Measurements from ENCODE around the gene PDZD8. TPM values are rescaled to one million over a fixed set of nuclear protein-coding genes. Genes with fewer than 3 reads are reported as not detected.
"Not testable (repeated sequence)": the region's sequence is repeated elsewhere in the genome, so short reads cannot be mapped to it uniquely, and the experiment has no call there.

Gene PDZD8
- total RNA-seq, 8 experiments from 2014 or later = 10.0 to 62.1 (median 18.3) TPM

DNA sequence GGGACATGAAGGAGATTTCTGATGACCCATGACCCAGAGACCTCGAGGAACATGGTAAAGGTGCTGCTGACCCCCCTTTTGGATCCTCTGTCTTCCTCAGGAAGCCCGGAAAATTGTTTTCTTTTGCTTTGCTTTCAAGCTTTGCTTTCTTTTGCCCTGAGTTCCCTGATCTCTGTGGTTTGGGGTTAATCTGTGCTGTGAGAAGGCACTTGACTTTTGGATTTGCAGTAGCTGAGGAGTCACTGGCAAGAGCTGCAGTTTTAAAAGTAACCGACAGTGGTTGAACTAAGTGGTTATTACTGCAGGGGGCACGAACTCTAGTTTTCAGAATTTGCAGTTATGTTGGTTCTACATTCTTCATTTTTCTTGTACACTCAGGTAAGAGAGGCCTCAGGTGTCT, 53.0 kb downstream of the PDZD8 start:
- WGBS, 10 experiments = 59 to 100% (median 80%) methylated on average over 2 to 4 of the region's 4 CpGs; no CpG with 5 or more reads in 1 of the 10 experiments
- in situ Hi-C loops (cut with MboI; ENCODE audit: low pct_unique_long_range_greater_than_20kb in 2 of 9, low sequenced_read_pairs in 9 of 9, unreplicated experiment in 9 of 9) = loop anchor here in 3 of 9 experiments (25.0 kb wide), 1 partner anchor 110 kb away; no protein-coding TSS in a partner anchor
- H3K4me3 ChIP-seq = no peak overlapping the region
- H3K27ac ChIP-seq = no peak overlapping the region
- no peak for ATAC-seq (replicated peaks in 6 of 8)
- no peaks in the 10 kb centered on the region for H3K4me1 ChIP-seq (replicated peaks in 1 of 2)

- in situ Hi-C loops (cut with MboI; ENCODE audit: low pct_unique_long_range_greater_than_20kb in 2 of 9, low sequenced_read_pairs in 9 of 9, unreplicated experiment in 9 of 9) = loop anchor here in 3 of 9 experiments (25.0 kb wide), 1 partner anchor 108 kb away; no protein-coding TSS in a partner anchor
- H3K27ac ChIP-seq = no peak overlapping the region
- WGBS, 10 experiments = 0 to 33% (median 9%) methylated on average over 1 of the region's 1 CpG; no CpG with 5 or more reads in 1 of the 10 experiments
- H3K4me1 ChIP-seq (replicated peaks in 1 of 2) = no peaks in the 10 kb centered on the region
- no peak overlapping the region for H3K4me3 ChIP-seq
- ATAC-seq (replicated peaks in 6 of 8) = peak in 1 of 8 experiments; percentile 21
Measured at GRCh38 chr10:117320050-117320665, 55.1 kb downstream of the PDZD8 start.

GRCh38 chr10:117318909-117319308, 56.3 kb downstream of the PDZD8 start:
- in situ Hi-C loops (cut with MboI; ENCODE audit: low pct_unique_long_range_greater_than_20kb in 2 of 9, low sequenced_read_pairs in 9 of 9, unreplicated experiment in 9 of 9) = loop anchor here in 4 of 9 experiments (10.0 to 25.0 kb wide), 2 partner anchors 104 to 107 kb away; no protein-coding TSS in a partner anchor
- ATAC-seq (replicated peaks in 6 of 8) = no peak
- Histone ChIP-seq H3K27ac (no peak overlapping the region), H3K4me1 (replicated peaks in 1 of 2) (no peaks in the 10 kb centered on the region), H3K4me3 (no peak overlapping the region)

DNA sequence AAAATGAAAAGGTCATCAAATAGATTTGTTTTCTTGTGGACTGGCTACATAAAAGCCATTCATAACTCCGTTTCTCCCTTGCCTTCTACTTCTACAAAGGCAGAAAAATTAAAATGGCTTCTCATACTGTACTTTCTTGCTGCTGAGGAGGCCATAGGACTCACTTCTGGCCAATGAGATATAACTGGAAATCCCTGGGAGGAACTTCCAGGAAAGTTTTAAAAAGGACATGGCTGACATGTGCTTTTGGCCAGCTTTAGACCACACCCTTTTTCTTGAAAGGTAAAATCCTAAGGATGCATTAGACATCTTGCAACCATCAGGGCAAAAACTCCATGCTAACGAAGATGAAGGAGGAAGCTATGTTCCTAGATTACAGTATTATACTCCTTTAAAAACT, 58.5 kb downstream of the PDZD8 start:
- H3K4me1 ChIP-seq (replicated peaks in 1 of 2) = no peaks in the 10 kb centered on the region
- WGBS, 10 experiments = 90 to 100% (median 100%) methylated on average over 1 to 2 of the region's 2 CpGs
- no peak overlapping the region for H3K27ac ChIP-seq
- no peak overlapping the region for H3K4me3 ChIP-seq
- in situ Hi-C loops (cut with MboI; ENCODE audit: low pct_unique_long_range_greater_than_20kb in 2 of 9, low sequenced_read_pairs in 9 of 9, unreplicated experiment in 9 of 9) = loop anchor here in 4 of 9 experiments (10.0 to 25.0 kb wide), 2 partner anchors 102 to 104 kb away; no protein-coding TSS in a partner anchor
- ATAC-seq (replicated peaks in 6 of 8) = peak in 3 of 8 experiments; percentile 47 to 61 (median 51)

- no peak overlapping the region for H3K4me3 ChIP-seq
- in situ Hi-C loops (cut with MboI; ENCODE audit: low pct_unique_long_range_greater_than_20kb in 2 of 9, low sequenced_read_pairs in 9 of 9, unreplicated experiment in 9 of 9) = loop anchor here in 4 of 9 experiments (10.0 to 25.0 kb wide), 2 partner anchors 99 to 101 kb away; no protein-coding TSS in a partner anchor
- H3K27ac ChIP-seq = no peak overlapping the region
- 80 to 100% (median 100%) methylated on average over 1 of the region's 1 CpG; no CpG with 5 or more reads in 2 of the 10 experiments for WGBS, 10 experiments
- ATAC-seq (replicated peaks in 6 of 8) = no peak
- no peaks in the 10 kb centered on the region for H3K4me1 ChIP-seq (replicated peaks in 1 of 2)
Measured at GRCh38 chr10:117313641-117314040, 61.6 kb downstream of the PDZD8 start.

DNA sequence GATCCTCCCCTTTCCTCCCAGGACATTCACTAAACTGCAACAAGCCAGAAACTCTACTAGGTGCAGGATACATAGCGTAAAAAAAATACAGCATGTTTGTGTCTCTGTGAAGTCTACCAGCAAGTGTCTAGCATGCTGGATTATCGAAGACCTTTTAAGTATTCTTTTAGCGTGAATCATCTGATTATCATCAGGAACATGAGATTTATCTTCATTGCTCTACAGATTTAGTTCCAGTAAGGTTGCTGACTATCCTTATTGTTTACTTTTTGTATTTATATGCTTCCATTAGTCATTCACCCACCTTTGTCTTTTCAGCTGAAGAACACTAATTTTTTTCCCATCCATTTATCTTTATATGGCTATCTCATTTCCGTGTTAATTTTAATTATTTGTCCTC, 62.8 kb downstream of the PDZD8 start:
- in situ Hi-C loops (cut with MboI; ENCODE audit: low pct_unique_long_range_greater_than_20kb in 2 of 9, low sequenced_read_pairs in 9 of 9, unreplicated experiment in 9 of 9) = loop anchor here in 4 of 9 experiments (10.0 to 25.0 kb wide), 2 partner anchors 98 to 100 kb away; no protein-coding TSS in a partner anchor
- Histone ChIP-seq H3K4me3 (no peak overlapping the region), H3K27ac (no peak overlapping the region), H3K4me1 (replicated peaks in 1 of 2) (no peaks in the 10 kb centered on the region)
- 95 to 100% (median 100%) methylated on average over 1 to 4 of the region's 4 CpGs; no CpG with 5 or more reads in 1 of the 10 experiments for WGBS, 10 experiments
- no peak for ATAC-seq (replicated peaks in 6 of 8)

DNA sequence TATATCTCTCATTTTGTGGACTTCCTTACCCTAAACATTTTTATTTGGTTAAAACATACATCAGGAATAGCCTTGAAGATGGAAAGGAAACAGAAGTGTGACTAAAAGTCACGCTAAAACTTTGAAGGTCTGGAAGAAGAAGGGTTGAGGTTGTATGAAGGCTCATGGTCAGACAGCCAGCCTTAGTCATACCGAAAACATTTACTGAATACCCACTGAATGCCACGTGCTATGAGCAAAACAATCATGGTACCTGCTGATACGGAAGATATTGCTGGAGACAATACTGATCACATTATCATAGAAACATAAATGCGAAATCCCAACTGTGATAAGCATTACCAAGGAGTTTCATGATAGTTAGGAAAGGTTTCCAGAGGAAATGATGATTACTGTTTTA, 64.0 kb downstream of the PDZD8 start:
- in situ Hi-C loops (cut with MboI; ENCODE audit: low pct_unique_long_range_greater_than_20kb in 2 of 9, low sequenced_read_pairs in 9 of 9, unreplicated experiment in 9 of 9) = loop anchor here in 4 of 9 experiments (10.0 to 25.0 kb wide), 2 partner anchors 96 to 99 kb away; no protein-coding TSS in a partner anchor
- Histone ChIP-seq H3K4me1 (replicated peaks in 1 of 2) (no peaks in the 10 kb centered on the region), H3K27ac (no peak overlapping the region), H3K4me3 (no peak overlapping the region)
- 90 to 100% (median 97%) methylated on average over 1 to 5 of the region's 5 CpGs for WGBS, 10 experiments
- ATAC-seq (replicated peaks in 6 of 8) = no peak

DNA sequence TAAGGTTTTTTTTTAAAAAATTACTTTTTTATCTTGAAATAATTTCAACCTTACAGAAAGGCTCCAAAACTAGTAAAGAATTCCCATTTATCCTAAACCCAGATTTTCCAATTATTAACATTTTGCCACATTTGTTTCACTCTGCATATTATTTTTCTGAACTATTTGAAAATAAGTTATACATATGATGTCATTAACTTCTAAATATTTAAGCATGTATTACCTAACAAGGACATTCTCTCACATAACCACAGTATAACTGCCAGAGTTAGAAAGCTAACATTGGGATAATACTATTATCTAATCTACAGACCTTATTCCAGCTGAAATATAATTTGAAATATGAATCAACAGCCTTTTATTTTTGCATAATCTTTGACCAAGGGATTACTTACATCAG, 68.6 kb downstream of the PDZD8 start:
- ATAC-seq (replicated peaks in 6 of 8) = no peak

GRCh38 chr10:117303451-117303850, 71.8 kb downstream of the PDZD8 start:
- in situ Hi-C loops (cut with MboI; ENCODE audit: low pct_unique_long_range_greater_than_20kb in 2 of 9, low sequenced_read_pairs in 9 of 9, unreplicated experiment in 9 of 9) = loop anchor here in 4 of 9 experiments (10.0 to 25.0 kb wide), 2 partner anchors 79 to 91 kb away; no protein-coding TSS in a partner anchor
- not testable (repeated sequence) for H3K4me1 ChIP-seq (replicated peaks in 1 of 2); H3K4me3 ChIP-seq; ATAC-seq (replicated peaks in 6 of 8); H3K27ac ChIP-seq
- WGBS, 10 experiments = 86 to 100% (median 97%) methylated on average over 1 to 3 of the region's 3 CpGs; no CpG with 5 or more reads in 2 of the 10 experiments

More for the DNA sequence above, 68.6 kb downstream of the PDZD8 start:
- Histone ChIP-seq H3K27ac (no peak overlapping the region), H3K4me1 (replicated peaks in 1 of 2) (no peaks in the 10 kb centered on the region), H3K4me3 (no peak overlapping the region)
- in situ Hi-C loops (cut with MboI; ENCODE audit: low pct_unique_long_range_greater_than_20kb in 2 of 9, low sequenced_read_pairs in 9 of 9, unreplicated experiment in 9 of 9) = loop anchor here in 4 of 9 experiments (10.0 to 25.0 kb wide), 2 partner anchors 82 to 94 kb away; no protein-coding TSS in a partner anchor

DNA sequence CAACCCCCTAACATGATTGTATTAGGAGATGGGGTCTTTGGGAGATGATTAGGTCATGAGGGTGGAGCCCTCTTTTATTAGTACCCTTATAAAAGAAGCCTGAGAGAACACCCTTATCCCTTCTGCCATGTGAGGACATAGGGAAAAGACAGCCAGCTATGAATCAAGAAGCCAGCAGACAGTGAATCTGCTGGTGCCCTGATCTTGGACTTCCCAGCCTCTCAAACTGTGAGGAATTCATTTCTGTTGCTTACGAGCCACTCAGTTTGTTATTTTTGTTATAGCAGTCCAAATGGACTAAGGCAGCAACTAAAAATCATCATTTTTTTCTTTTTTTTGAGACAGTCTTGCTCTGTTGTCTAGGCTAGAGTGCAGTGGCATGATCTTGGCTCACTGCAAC, 74.6 kb downstream of the PDZD8 start:
- no peak for ATAC-seq (replicated peaks in 6 of 8)
- no peak overlapping the region for H3K4me3 ChIP-seq

GRCh38 chr10:117299435-117299834, 75.8 kb downstream of the PDZD8 start:
- Histone ChIP-seq H3K4me3 (no peak overlapping the region), H3K4me1 (replicated peaks in 1 of 2) (no peaks in the 10 kb centered on the region), H3K27ac (no peak overlapping the region)
- in situ Hi-C loops (cut with MboI; ENCODE audit: low pct_unique_long_range_greater_than_20kb in 2 of 9, low sequenced_read_pairs in 9 of 9, unreplicated experiment in 9 of 9) = no loop called here
- no peak for ATAC-seq (replicated peaks in 6 of 8)

More for the DNA sequence above, 74.6 kb downstream of the PDZD8 start:
- in situ Hi-C loops (cut with MboI; ENCODE audit: low pct_unique_long_range_greater_than_20kb in 2 of 9, low sequenced_read_pairs in 9 of 9, unreplicated experiment in 9 of 9) = loop anchor here in 4 of 9 experiments (10.0 to 25.0 kb wide), 2 partner anchors 76 to 88 kb away; no protein-coding TSS in a partner anchor
- WGBS, 10 experiments = 40 to 100% (median 100%) methylated on average over 1 of the region's 1 CpG; no CpG with 5 or more reads in 2 of the 10 experiments
- no peak overlapping the region for H3K27ac ChIP-seq
- no peaks in the 10 kb centered on the region for H3K4me1 ChIP-seq (replicated peaks in 1 of 2)

DNA sequence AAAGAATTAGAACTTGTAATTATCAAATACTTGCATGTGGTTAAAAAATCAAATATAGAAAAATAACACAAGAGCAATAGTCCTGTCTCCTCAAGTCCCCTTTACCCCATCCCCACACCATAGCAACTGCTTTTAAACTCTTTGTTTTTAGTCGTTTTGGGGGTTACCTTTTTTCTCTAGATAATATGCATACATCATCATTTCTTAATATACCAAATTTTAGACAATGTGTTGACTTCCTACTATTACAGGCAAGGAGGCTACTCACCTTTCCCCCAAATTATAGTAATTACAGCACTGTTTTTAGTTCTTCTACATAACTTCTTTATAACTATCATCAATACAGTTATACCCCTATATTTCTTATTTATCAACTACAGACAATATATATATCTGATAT, 77.0 kb downstream of the PDZD8 start:
- ATAC-seq (replicated peaks in 6 of 8) = no peak
- H3K4me1 ChIP-seq (replicated peaks in 1 of 2) = no peaks in the 10 kb centered on the region
- no peak overlapping the region for H3K4me3 ChIP-seq
- H3K27ac ChIP-seq = no peak overlapping the region
- WGBS, 10 experiments = 44 to 100% (median 85%) methylated on average over 1 of the region's 1 CpG; no CpG with 5 or more reads in 1 of the 10 experiments
- in situ Hi-C loops (cut with MboI; ENCODE audit: low pct_unique_long_range_greater_than_20kb in 2 of 9, low sequenced_read_pairs in 9 of 9, unreplicated experiment in 9 of 9) = no loop called here

DNA sequence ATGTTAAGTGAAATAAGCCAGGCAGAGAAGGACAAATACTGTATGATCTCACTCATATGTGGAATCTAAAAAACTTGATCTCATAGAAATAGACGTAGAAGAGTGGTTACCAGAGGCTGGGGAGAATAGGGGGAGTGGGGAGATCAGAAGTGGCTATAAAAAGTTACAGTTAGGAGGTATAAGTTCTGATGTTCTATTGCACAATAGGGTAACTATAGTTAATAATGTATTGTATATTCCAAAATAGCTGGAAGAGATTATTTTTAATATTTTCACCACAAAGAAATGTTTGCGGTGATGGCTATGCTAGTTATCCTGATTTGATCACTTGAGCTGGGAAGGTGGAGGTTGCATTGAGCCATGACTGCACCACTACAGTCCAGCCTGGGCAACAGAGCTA, 80.5 kb downstream of the PDZD8 start:
- in situ Hi-C loops (cut with MboI; ENCODE audit: low pct_unique_long_range_greater_than_20kb in 2 of 9, low sequenced_read_pairs in 9 of 9, unreplicated experiment in 9 of 9) = no loop called here
- ATAC-seq (replicated peaks in 6 of 8) = no peak
- no peak overlapping the region for H3K27ac ChIP-seq
- 93 to 100% (median 100%) methylated on average over 1 to 2 of the region's 2 CpGs; no CpG with 5 or more reads in 2 of the 10 experiments for WGBS, 10 experiments
- H3K4me3 ChIP-seq = no peak overlapping the region
- no peaks in the 10 kb centered on the region for H3K4me1 ChIP-seq (replicated peaks in 1 of 2)

All from motor neuron (in vitro differentiated cells).